ENCODE measurements around the gene RPS3. TPM values are rescaled to one million over a fixed set of nuclear protein-coding genes. Genes with fewer than 3 reads are reported as not detected.

RPS3 gene
- total and polyA plus RNA-seq, 9 of the 15 experiments (the other 6 are each of a cell fraction or from before 2014, with no cell fraction given), result 2,700 to 5,771 (median 3,679) TPM

- TF ChIP-seq ZNF407 (IDR thresholded peaks at IDR 0.05; ENCODE audit: low read depth), result no peak
- TF ChIP-seq, protein P1, sequence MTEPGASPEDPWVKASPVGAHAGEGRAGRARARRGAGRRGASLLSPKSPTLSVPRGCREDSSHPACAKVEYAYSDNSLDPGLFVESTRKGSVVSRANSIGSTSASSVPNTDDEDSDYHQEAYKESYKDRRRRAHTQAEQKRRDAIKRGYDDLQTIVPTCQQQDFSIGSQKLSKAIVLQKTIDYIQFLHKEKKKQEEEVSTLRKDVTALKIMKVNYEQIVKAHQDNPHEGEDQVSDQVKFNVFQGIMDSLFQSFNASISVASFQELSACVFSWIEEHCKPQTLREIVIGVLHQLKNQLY (CRISPR knock-in tag; conservative IDR thresholded peaks at IDR 0.05), result no peak
- no peak for TF ChIP-seq RBM34 (IDR thresholded peaks at IDR 0.05; ENCODE audit: borderline replicate concordance, insufficient read depth, low read length)
- no peak for TF ChIP-seq SAP30 (IDR thresholded peaks at IDR 0.05; ENCODE audit: borderline replicate concordance, insufficient read depth, low read depth, low read length, poor library complexity, severe bottlenecking)
- no peak for TF ChIP-seq ZNF274 (IDR thresholded peaks at IDR 0.05; ENCODE audit: borderline replicate concordance, low read depth, low read length)
- peak; percentile 94 for TF ChIP-seq ARID2 (IDR thresholded peaks at IDR 0.05)
- no peak for TF ChIP-seq KDM2B (CRISPR knock-in tag; IDR thresholded peaks at IDR 0.05)
- TF ChIP-seq KAT2B (IDR thresholded peaks at IDR 0.05; ENCODE audit: low read depth, low read length), result no peak
- no peak for TF ChIP-seq KDM1A (IDR thresholded peaks at IDR 0.05)
- TF ChIP-seq ELK3 (CRISPR knock-in tag; IDR thresholded peaks at IDR 0.05), result no peak
- TF ChIP-seq ZNF239 (CRISPR knock-in tag; IDR thresholded peaks at IDR 0.05), result no peak
- peak; percentile 94 for TF ChIP-seq STAG1 (CRISPR knock-in tag; IDR thresholded peaks at IDR 0.05; ENCODE audit: borderline replicate concordance)
- TF ChIP-seq ZFPM2 (CRISPR knock-in tag; IDR thresholded peaks at IDR 0.05), result no peak
- TF ChIP-seq SMAD1 (IDR thresholded peaks at IDR 0.05; ENCODE audit: low read depth, low read length, partially characterized antibody), result no peak
- 0 out of 2 replicates have a peak, but pooled peaks have one; percentile 24 for TF ChIP-seq ZNF384 (IDR thresholded peaks at IDR 0.05; ENCODE audit: low read depth, low read length)
- TF ChIP-seq, protein P2, sequence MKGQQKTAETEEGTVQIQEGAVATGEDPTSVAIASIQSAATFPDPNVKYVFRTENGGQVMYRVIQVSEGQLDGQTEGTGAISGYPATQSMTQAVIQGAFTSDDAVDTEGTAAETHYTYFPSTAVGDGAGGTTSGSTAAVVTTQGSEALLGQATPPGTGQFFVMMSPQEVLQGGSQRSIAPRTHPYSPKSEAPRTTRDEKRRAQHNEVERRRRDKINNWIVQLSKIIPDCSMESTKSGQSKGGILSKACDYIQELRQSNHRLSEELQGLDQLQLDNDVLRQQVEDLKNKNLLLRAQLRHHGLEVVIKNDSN (CRISPR knock-in tag; IDR thresholded peaks at IDR 0.05), result no peak
- TF ChIP-seq EP400 (IDR thresholded peaks at IDR 0.05), result no peak
- no peak for TF ChIP-seq ZNF445 (CRISPR knock-in tag; IDR thresholded peaks at IDR 0.05; ENCODE audit: low read depth)
These were observed 14.8 kb upstream of the RPS3 start (continued) for GRCh38 chr11:75384438-75385080.

Data from K562 (cell line).